Non-pigmented ciliary epithelial cell (primary cell): Measurements from ENCODE around the gene ADGRV1.

Experiments used
- DNase-seq: peaks from one replicate; pipeline ENCODE4 v3.0.0-alpha.2; 2010; ENCODE audit warnings: low read depth

The ADGRV1 gene

DNA sequence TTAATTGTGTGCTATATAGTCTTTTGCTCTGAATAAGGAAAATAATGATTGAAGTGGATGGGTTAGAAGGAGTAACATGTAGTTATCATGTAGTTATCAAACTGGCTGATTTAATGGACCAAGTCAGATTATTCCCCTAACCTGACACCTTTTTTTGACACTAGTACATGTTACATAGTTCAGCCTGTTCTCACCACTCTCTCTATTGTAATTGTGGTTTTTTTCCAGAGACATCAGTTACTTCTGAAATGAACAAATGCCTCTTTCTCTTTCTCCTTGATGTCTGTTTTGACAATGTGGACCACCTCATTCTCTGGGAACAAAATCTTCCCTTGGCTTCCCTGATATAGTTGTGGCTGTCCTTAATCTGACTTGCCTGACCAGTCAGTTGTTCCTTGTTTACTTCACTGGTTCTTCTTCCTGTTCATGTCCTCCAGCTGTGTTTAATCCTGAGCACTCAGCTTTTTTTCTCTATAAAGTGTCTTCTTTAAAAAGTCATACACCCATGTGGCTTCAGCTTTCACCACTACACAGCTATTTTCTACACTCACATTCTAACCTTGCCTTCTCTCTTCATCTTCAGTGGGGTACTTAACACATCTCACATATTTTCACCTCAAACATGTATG, 581.1 kb downstream of the ADGRV1 start:
- no peak for DNase-seq

- DNase-seq, result no peak
Measured at GRCh38 chr5:91140657-91141056, 582.1 kb downstream of the ADGRV1 start.

- no peak for DNase-seq
Measured at GRCh38 chr5:91141642-91142041, 583.0 kb downstream of the ADGRV1 start.

- DNase-seq, result no peak
Measured at GRCh38 chr5:91142386-91142785, 583.8 kb downstream of the ADGRV1 start.

DNA sequence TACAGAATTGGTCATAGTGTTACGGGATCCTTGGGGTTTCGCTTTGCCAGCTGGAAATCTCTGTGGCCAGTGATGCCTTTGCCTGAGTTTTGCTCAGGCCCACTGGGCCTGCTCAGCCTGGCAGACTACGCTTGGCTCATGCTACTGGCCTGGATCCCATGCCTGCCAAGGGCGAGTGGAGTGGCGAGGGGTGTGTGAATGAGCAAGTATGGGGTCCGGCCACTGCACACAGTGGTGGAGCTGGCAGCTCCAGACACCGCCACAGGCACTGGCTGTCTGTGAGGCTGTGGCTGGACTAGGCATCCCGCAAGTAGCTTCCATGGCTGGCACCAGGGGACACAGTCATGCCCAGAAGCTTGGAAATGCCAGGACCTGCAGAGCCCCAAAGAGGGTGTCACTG, 584.2 kb downstream of the ADGRV1 start:
- DNase-seq, result no peak

DNA sequence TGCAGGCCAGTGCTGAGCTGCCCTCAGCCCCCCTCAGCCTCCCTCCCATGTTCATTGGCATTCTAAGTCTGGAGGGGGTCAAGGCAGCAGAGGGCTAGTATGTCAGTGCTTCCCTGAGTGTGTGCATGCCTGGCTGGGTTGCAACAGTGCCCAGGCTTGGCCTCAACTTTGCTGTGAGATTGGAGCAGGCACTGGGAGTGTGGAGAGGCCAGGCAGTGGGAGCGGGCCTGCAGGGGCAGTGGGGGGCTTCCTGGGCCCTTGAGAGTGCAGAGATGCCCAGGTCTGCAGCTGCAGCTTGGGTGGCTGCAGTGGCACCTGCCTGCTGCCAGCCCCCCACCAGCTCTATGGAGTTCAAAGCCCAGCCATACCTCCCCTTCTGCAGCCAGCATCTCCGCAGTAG, 585.2 kb downstream of the ADGRV1 start:
- DNase-seq, result no peak

DNA sequence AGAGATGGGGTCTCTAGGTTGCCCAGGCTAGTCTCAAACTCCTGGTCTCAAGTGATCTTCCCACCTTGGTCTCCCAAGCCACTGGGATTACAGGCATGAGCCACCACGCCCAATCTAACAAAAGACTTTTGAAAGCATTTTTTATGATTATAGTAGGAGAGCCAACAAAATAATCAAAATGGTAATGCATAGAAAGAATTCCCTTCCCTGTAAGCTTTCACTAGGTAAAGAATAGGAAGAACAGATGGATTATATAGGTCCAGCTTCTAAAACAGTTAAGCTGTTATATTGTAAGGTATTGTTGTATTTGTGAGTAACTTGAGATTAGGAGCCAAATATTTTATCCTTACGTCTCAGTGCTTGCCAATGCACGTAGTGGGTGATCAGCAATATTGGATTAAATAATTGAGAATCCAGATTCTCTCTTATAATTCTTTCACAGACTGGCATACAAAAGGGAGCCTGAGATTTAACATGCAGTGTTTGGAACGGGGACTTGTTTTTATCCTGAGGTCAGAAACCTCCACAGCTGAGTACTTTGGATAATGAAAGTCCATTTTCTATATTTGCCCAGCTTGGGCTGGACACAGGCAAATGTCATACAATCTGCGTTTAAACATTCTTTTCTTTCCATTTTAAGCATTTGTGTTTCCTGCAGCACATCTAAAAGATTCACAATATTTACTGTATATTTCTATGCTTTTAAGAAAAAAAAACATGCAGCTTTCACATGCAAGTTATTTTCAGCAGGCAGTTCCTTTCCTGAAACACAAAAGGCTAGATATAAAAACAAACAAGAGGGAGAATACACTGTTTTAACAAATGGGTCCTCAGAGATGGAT, 586.1 kb downstream of the ADGRV1 start:
- DNase-seq, result no peak

GRCh38 chr5:91145333-91145620, 586.7 kb downstream of the ADGRV1 start:
- no peak for DNase-seq

GRCh38 chr5:91146230-91146629, 587.6 kb downstream of the ADGRV1 start:
- no peak for DNase-seq

DNA sequence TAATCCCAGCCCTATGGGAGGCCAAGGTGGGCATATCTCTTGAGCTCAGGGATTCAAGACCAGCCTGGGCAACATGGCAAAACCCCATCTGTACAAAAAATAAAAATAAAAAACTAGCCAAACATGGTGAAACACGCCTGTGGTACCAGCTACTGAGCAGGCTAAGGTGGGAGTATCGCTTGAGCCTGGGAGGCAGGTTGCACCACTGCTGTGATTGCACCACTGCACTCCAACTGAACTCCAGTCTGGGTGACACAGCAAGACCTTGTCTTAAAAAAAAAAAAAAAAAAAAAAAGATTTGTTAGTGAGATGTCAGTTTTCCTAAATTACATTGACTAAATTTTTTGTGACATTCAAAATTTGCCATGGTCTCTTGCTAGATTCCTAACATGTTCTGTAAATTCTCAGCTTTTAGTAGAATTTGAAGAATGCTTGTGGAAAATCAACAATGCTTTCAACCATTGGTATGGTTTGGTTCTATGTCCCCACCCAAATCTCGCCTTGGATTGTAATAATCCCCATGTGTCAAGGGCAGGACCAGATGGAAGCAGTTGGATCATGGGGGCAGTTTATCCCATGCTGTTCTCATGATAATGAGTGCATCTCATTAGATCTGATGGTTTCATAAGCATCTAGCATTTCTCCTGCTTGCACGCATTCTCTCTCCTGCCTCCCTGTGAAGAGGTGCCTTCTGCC, 588.5 kb downstream of the ADGRV1 start:
- DNase-seq, result no peak

GRCh38 chr5:91150234-91150633, 591.6 kb downstream of the ADGRV1 start:
- DNase-seq, result no peak

DNA sequence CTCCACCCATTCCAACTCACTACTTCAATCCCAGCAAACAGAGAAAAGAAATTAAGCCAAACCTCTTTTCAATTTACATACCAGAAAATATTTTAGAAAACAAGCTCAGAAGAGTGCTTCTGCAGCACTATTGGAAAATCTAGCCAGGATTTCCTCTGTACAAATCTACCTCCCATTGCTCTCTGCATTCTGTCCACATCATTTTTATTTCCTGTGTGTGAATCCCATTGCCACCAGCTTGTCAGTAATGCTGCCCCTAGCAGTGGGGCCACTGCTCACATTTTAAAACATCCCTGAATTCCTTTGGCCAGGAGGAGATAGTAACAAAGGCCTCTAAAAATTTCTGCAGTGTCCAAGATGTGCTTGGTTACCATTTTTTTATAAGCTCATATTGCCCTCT, 592.0 kb downstream of the ADGRV1 start:
- DNase-seq, result no peak

- peak; percentile 81 for DNase-seq
Measured at GRCh38 chr5:91151947-91152346, 593.4 kb downstream of the ADGRV1 start.

- no peak for DNase-seq
Measured at GRCh38 chr5:91154338-91154737, 595.7 kb downstream of the ADGRV1 start.

GRCh38 chr5:91155274-91155673, 596.7 kb downstream of the ADGRV1 start:
- no peak for DNase-seq

DNA sequence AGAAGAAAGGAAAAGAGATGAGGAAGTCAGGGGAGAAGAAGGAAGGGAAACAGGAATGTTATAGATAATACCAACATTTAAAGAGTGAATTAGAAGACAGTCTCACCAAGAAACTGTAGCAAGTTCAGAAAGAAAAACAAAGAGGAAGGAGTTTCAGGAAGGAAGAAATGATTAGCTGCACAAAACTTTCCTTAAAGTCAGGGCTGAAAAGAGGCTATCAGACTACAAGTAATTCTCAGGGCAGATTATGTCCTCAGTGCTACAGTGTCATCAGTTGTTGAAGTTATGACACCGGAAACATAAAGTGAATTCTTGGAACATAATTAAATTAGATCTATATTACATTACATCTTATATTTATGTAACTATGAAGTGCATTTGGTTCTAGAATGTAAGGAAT, 597.6 kb downstream of the ADGRV1 start:
- no peak for DNase-seq

DNA sequence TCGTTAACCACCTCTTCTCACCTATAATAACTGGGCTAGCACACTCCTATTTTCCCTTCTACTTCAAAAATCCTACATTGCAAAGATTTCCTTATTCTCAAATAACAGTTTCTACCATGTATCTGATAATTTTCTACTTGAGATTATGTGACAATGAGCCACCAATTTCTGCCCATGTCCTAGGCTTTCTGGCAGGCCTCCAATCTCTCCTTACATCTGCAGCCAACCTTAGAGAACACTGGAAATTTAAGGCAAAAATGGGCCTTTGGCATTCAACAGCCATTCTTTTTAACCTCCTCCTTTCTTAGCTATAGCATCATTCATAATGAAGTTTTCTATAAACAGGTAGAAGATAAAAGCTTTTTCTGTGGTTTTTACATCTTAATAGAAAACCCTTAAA, 599.4 kb downstream of the ADGRV1 start:
- no peak for DNase-seq

GRCh38 chr5:91159647-91160046, 601.0 kb downstream of the ADGRV1 start:
- DNase-seq, result no peak

DNA sequence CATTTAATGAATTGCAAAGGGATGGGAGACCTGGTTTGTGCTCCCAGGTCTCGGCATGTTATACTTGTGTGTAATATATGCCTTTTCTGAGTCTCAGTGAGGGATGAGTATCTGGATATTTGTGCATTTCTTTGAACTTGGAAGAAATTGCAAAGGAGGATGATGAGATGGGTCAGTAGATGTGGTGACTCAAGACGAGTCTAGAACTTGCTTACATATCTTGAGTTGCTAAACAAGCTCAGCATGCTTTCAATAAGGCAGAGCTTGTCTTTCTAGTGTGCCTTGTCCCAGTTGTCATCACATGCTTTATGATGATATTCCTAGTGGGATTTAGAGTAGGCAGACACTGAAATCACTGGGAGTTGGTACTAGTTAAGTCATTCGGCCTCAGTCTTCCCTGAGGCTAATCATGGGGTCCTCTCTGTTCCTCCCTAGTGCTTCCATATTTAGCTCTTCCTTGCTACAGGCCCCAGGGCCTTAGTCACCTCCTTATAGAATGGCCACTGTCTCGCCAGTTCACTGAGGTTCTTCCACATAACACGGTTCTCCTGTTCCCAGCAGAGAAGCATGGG, 602.2 kb downstream of the ADGRV1 start:
- no peak for DNase-seq

DNA sequence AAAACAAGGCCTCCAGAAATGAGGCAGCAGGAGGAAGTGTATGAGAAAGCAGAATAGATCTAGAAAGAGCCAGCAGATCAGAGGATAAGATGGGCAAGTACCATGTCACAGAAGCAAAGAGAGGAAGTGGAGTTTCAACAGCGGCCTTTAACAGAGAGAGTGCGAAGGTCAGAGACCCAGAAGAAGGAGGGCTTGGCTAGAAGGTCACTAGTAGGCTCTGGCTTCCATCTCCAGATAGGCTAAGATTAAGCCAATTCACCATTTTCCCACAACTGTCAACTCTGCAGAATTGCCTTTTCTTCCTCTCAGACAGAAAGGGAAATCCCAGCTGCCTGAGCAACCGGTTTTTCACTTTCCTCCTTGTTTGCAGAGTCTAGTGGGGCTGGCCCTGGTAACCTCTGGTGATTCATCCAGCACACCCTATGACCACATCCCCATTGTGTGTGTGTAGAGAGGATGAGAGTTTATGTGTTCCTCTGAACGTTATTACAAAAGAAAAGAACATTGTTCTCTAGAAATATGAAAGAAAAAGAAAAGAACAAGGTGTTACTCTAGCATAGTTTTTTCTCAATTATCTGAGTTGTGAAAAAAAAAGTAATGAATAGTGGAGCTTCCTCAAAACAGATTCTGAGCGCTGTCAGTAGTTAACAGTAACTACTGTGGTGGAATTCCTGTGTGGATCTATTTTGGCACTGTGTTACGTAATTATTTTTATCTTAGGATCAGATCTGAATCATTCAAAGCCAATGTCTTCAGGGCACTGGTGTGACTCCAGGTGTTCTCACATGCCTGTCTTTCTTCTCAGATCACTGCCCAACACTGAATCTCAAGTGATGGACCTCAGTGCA, 604.2 kb downstream of the ADGRV1 start:
- DNase-seq, result peak; percentile 90

DNA sequence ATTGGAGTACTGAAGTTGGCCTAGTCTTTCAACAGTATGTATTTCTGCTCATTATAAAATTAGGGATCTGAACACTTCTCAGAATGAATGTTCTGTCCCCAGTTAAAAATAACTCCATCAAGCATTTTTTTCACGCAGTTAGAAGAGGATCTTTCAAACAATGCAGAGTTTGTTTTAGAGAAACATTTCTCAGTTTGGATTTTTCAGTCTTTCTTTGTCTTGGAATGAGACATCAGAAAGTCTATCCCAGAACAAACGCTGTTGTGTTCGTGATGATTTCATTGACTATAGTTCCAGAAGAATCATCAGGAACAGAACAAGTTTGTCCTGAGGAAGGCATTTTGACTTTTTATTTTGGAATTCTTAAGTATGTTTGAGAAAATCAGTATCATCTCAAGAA, 605.8 kb downstream of the ADGRV1 start:
- DNase-seq, result no peak
